ENCODE data around the gene TDRD12.
"Not testable (repeated sequence)": the region's sequence is repeated elsewhere in the genome, so short reads cannot be mapped to it uniquely, and the experiment has no call there.

- not testable (repeated sequence) for TF ChIP-seq POLR2AphosphoS5, CTCF, EP300, POLR2A (IDR thresholded peaks at IDR 0.05)
Measured at GRCh38 chr19:32833388-32833787, 113.8 kb downstream of the TDRD12 start.
